ENCODE results near the gene IGSF5. TPM values are rescaled to one million over a fixed set of nuclear protein-coding genes. Genes with fewer than 3 reads are reported as not detected.
"Not testable (repeated sequence)": the region's sequence is repeated elsewhere in the genome, so short reads cannot be mapped to it uniquely, and the experiment has no call there.

The IGSF5 gene
- total RNA-seq, 1 donor from 2014 or later, result not detected

DNA sequence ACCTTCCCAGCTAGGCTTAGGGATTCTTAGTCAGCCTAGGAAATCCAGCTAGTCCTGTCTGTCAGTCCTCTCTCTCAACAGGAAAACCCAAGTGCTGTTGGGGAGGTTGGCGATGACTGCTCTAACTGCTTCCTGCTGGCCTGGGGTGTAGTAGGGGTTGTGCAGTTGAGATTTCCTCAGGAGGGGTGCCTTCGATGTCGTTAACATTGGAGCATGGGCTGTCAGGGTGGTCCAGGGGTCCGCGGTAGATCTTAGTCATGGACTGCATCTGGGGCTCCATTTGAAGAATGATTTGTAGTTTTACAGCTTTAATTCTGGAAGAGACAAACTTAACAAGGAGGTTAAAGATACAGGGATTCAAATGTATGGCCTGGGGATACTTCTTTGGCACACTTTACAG lies 5.5 kb upstream of the IGSF5 start:
- ATAC-seq, result not testable (repeated sequence)

DNA sequence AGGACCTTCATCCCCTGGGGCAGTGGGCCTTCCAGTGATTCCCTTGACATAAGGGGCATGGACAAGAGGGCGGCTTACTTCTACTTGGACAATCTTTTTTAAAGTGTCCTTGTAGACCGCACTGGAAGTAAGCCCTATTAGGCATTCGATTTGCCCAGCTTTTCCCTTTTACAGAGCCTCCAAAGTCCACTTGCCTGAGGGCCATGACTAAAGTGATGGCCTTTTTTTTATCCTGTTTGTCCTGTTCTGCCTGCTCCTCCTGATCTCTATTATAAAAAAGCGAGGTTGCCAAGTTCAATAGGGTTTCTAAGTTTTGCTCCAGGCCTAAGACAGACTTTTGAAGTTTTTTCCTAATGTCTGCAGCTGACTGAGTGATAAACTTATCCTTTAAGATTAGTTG lies 2.4 kb upstream of the IGSF5 start:
- ATAC-seq, result not testable (repeated sequence)

DNA sequence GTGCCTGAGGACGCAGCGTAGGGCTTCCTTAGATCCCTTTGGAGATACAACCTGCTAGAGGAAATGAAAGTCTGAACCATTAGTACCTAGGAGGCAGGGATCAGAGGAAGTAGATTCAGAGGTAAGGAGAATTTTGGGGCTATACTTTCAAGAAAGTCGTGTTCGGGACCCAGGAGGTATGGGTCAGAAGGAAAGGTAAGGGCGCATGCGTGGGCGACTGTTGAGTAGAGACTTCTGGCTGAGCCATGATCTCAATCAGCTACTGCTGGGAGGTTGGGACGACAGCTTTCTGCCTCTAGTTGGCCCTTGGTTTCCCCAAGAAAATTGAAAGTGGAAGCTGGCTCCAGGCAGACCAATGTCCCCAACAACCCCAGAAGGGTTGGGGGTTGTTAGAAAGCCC lies 349 bp downstream of the IGSF5 start:
- ATAC-seq, result not testable (repeated sequence)

DNA sequence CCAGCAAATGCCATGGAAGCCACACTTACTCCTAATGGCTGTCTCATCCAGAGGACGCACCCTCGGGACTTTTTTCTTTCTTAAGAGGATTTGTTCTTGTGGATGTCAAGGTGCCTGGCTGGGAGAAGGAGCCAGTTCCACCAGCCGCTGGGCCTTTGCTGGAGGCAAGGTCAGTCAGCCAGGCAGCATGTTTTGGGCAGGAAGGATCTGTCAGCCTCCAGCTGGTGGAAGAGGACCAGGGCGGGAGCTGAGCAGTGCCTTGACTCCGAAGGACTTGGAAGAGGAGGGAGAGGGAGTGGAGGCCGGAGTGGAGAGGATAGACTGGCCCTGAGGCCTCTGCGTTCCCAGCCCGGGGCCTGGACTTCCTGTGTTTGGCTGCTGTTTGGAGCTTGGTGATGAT lies 5.7 kb downstream of the IGSF5 start:
- no peak for ATAC-seq

DNA sequence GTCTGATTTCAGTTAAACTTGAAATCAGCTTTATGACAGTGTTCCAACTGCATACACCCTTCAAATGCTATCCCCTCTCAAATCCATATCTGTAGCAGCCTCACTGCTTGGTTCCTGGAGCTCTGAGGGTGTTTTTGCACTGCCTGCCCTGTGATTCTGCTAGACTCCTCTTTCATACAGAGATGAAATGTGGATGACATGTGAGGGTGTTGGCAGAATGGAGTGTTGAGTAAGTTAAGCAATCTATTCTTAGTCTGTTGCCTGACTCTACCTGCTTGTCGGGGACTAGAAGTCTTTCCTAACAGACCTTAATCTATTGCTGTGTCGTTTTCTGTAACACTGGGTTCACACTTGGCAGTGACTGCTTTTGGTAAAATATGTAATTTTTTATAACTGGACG lies 9.8 kb downstream of the IGSF5 start:
- ATAC-seq, result no peak

DNA sequence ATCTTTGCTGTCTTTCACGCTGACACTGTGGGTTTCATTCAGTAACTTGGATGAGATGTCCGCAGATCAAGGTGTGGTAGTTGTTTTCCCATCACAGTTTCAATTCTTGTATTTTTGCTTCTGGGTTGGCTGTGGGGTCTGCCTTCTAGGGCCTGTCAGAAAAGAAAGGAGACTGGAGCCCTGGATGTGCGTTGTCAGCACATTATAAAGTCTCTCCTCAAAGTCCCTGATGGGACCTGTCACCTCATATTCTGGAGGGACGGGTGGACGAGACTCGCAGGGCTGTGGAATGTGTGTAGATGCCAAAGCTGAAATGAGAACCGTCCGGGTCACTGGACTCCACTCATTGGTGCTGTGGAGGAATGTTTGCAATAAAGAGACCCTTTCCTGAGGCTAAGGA lies 11.3 kb downstream of the IGSF5 start:
- no peak for ATAC-seq

DNA sequence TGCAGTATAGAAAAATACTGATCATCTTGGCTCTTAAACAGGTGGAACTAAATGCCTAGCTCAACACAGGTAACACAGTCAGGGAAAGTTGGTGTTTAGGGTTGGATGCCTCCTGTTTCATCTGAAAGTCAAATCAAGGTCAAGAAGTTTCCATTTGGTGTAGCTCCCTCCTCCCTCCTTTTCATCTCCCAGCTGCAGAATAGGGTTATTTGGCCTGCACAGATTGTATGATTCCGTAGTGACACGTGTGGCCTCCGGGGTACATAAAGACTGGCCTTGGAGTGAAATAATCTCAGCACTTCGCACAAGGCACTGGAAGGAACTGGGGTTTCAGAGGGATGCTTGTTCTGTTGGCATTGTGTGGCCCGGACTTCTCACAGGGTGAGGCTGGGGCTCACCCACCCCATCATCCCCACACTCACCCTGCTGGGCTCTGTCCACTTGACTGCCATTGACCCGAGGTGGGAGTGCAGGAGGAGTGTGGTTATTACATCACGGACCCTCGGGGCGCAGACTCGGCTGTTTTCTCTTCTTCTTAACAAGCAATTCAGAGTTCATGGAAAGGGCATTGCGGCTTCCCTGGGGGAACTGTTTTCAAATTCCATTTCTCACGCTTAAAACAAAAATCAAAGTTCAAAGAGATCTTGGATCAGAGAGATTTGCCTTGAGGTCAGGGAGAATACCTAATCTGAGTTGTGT lies 18.4 kb downstream of the IGSF5 start:
- ATAC-seq, result no peak

DNA sequence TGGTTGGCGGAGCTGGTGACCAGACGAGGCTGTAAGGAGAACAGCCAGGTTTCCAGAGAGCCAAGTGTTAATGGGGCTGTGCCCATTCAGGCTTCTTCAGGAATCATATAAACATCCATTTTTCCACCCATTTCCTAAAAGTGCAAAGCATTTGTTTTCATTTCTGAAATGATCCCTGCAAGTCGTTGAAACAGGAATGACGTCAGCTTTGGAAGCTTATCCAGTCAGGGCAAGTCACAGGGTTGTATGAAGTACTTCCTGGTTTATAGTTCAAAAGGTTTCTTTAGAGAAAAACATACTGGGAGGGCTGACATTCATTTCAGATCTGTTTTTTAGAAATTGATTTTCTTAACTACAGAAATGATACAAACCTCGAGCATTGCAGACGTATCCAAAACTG lies 29.2 kb downstream of the IGSF5 start:
- ATAC-seq, result no peak

DNA sequence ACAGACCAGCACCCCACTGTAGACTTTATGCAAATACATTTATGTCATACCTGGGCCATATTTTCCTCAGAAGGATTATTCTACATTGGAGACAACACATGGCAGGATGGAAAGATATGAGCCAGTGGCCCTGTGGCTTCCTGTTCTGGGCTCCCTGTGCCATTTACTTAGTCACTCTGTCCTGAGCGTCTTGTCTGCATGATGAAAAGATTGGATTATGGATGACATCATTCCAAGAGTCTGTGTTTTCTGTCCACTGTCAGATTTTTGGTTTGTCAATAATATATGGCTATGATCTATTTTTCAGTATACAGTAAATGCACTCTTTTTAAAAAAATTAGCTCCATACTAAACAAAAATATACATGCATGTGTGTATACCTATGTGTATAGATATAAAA lies 30.8 kb downstream of the IGSF5 start:
- no peak for ATAC-seq

DNA sequence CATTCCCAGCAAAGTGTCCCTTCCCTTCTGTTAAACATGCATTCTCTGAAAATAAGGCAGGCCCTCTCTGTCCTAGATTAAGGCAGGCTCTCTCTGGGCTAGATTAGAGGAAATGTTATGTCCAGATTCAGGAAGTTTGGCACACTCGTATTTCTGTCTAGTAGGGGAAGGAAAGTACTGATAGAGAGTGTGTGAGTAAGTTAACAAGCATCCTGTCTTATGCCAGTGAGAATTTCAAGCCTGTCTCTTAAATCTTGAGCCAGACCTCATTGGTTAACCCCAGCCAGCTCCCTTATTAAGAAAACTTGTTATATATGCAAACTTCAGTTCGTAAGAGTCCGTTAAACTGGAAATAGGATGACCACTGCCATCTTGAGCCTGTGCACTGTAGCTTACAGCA lies 31.6 kb downstream of the IGSF5 start:
- ATAC-seq, result no peak

DNA sequence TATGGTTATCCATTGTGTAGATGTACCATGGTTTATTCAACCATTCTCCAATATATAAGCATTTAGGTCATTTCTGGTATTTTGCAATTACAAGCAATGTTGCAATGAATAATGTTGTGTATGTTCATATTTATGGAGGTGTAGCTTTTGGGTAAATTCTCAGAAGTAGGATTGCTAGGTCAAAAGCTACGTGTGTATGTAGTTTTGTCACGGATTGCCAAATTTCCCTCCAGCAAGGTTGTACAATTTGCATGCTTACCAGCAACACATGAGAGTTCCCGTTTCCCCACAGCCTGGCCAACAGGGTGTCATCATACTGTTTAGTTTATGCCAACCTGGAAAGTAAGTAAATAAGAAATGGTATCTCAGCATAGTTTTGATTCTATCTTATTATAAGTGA lies 36.3 kb downstream of the IGSF5 start:
- no peak for ATAC-seq

DNA sequence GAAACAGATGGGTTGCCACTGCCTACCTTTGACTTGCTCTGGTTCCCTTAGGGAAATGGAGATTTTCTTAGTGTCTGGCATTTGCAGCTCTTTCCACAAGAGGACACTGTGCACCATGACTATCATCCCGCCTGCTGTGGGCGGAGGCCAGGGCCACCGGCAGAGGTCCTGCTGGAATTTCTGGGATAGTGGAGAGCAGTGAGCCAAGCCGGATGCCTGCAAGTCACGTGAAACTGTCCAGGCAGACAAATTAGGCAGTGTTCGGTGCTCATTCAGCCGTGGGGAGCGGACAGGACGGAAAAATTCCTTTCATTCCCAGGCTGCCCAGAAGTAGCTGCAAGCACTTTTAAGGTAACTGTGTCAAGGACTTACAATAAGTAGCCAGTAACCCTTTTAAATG lies 43.4 kb downstream of the IGSF5 start:
- peak; percentile 94 for ATAC-seq

DNA sequence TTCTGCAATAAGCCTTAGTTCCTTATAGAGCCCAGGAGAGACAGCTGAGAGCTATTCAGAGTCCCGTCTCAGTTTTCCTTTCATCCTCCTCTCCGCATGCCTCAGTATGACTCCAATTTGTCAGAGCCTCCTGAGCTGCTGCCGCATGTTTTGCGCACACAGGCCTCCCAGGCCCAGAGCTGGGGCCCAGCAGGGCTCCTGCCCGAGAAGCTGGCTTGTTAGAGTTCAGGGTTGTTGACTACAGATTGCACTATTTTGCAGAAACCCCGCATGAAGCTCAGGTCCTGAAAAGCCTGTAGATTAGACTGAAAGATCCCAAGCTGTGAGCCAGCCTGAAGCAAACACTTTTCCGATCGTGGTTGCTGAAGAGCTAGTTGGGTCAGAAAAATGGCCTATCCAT lies 51.5 kb downstream of the IGSF5 start:
- ATAC-seq, result no peak

DNA sequence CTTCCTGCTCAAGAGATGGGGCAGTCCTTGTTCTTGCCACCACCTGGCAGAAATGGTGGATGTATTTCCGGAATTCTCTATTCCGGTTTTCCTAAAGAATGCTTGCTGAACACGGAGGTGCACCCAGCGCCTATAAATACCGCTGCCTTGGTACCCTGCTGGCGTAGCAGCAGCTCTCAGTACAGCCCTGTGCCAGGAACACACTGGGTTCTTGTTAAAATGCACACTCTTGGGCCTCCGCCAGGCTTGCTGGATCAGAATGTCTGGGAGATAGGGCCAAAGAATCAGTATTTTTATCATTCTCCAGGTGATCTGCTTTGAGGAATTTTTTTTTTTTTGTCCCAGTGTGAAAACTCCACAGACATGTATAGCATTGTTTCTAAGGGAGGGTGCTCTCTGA lies 54.2 kb downstream of the IGSF5 start:
- ATAC-seq, result no peak

DNA sequence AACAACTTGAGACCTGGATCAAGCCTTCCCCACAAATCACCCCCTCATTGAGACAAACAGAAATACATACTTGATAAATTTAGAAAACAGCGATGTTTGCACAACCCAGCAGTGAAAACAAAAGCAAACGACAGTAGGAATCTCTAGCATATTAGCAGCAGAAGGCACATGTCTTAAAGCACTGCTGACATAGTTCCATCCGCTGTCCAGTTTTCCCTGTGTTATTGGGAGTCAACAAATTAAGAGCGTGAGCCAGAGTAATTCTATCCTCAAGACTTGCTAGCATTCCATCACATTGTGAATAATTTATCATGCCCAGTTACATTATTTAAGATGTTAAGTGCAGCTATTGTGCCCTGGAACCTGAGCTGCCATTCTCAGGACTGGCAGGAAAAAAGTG lies 55.3 kb downstream of the IGSF5 start:
- ATAC-seq, result no peak

DNA sequence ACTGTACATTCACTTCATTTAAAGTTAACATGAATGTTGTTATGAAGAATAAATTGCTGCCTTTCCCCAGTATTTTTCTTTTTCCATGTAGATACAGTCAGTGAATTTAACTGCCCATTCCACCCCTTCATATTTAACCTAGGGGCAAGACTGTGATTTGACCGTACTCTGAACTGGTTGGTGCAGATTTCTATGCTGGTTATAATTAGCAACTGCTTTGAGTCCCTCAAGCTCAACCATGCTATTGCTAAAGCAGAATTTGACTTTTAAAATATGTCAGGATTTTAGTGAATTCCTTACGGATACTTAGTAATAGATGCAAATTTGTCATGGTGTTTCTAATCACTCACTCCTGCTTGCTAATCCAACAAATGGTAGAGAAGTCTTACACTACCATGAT lies 57.2 kb downstream of the IGSF5 start:
- ATAC-seq, result no peak

DNA sequence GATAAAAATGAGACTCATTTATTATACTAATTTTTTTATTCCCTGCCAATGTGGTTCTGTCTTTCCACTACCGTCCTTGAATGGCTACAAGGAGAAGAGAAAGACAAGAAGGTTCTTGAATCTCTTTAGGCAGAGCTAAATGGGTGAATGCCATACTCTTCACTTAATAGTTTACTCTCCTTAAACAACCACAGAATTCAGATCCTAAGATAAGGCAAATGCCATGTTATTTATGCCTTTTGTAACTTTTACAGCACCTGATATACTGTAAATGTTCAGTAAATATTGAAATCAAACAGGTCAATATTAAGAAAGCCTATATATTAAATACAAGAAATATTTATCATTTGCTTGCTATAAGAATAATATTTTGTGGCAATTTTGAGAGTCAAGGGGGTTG lies 58.4 kb downstream of the IGSF5 start:
- no peak for ATAC-seq

DNA sequence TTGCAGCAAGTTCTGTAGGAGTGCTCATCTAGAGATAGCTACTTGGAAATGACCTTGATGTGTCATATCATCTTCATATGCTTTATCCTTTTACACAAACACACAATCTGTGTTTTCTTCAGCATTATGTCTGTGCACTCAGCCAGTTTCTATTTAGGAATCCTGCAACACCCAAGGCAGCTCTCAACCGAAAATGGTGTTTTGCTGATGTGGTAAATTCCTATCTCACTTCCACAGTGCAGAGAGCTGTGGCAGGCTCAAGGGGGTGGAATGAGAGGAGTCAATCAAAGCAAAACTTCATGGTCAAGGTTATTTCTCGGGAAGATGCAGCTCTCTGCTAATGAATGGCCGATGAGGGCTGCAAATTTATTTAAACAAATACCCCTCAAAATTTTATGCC lies 59.3 kb downstream of the IGSF5 start:
- ATAC-seq, result no peak

DNA sequence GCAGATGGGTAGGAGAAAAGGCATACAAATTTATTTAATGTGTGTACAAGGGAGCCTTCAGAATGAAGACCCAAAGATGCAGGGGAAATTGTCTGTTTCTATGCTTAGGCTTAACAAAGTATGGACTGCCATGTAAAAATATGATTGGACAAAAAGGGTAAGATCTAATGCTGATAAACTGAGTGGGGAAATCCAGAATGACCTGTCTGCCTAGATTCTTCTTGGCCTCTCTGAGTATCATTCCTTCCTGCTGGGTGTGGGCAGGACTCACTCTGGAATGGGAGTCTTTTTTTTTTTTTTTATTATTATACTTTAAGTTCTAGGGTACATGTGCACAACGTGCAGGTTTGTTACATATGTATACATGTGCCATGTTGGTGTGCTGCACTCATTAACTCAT lies 61.0 kb downstream of the IGSF5 start:
- peak; percentile 37 for ATAC-seq

DNA sequence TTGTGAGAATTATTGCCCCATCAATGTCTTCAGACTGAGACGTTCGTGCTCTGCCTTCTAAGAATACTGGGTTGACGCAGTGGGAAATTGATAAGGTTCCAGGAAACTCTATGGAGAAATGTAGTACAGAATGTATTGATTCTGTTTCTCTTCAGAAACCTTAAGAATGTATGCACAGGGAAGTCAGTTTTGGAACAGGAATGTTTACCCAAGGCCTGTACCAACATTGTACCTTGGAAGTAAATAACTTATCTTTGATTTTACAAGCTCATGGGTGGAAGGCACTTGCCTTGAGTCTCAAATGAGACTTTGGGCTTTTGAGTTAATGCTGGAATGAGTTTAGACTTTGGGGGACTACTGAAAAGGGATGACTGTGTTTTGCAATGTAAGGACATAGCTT lies 62.8 kb downstream of the IGSF5 start:
- no peak for ATAC-seq

DNA sequence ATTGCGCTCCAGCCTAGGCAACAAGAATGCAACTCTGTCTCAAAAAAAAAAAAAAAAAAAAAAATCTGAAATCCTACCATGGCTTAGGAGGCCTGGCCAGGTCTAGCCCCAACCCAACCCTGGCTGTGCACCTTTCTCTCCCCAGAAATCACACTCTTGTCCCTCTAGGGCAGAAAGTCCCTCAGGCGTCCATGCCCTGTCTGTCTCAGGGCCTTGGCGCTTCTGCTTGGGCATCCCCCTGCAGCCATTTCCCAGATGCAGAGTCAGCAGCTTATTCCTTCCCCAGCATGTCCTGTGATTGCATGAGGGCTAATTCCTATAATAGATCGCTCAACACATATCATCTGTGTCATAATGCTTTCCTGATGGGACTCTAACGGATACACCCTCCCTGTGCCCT lies 65.0 kb downstream of the IGSF5 start:
- no peak for ATAC-seq

DNA sequence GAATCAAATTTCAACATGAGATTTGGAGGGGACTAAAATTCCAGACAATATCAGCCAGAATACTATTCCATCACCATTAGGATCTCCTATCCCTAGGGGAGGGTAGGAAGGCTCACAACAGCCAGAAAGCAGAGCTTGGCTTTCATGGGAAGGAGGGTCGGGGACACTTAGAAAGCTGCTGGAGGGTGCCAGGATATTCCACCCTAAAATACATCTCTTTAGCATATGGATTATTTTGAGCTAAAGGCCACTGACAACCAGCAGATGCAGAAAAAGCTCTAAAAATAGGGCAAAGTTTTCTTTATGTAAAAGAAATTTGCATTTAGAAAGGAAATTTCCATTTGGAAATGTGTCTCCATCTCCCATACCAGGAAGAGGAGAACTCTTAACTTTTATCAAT lies 68.0 kb downstream of the IGSF5 start:
- no peak for ATAC-seq

DNA sequence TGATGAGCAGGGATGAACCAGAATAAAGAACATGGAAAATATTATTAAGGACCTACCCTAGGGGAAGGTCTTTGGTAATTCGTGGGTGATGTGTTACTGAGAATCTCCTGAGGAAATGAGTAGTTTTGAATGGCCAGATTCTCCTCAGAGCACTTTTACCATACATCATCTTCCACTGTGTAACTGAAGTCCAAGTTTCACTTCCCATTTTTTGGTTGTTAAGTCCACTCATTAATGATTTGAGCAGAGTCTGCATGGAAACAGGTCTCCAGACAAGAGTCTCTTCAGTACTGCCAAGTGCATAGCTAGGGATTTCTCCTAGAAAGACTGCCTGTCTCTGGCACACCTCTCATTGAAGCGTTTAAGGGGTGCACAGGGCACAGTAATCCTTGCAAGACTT lies 73.6 kb downstream of the IGSF5 start:
- no peak for ATAC-seq

DNA sequence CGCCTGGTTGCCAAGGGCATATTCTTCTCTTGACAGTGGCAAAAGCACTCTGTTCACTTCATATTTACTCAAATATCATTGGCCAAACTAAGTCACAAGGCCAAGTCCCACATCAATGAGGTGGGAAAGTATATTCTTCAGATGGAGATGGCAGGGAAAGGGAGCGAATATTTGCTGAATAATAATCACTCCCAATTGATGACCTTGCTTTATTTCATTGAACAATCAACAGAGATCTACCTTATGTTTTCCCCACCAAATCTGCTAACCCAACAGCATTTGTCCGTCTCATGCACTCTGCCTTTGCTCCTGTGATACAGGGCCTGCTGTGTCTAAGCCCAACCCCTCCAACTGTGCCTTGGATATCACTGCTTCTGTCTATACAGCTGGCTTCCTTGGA lies 77.1 kb downstream of the IGSF5 start:
- no peak for ATAC-seq

DNA sequence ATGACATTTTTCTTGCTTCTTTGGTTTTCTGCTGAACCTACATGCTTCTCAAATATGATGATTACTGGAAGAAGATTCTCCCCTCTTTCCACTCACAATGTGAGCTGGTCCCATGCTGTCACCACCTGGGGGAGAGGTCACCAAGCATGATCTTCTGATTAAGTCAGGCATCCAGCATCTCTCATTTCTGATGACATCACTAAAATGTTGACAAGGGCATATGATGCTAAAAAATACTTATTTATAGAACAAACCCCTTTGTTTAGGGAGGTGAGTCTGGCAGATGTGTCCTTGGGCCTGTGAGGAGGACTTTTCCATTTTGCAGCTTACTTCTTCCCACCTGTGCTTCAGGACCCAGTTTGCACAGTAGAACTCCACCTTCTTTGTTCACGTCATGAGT lies 80.3 kb downstream of the IGSF5 start:
- ATAC-seq, result no peak

Data from esophagus mucosa (tissue), 1 donor.